Ecto neural progenitor cell (in vitro differentiated cells): ENCODE results near the gene TGFBR3.
A peak's percentile ranks its signal among the peaks of the same experiment; 100 is the strongest.

Experiments
- DNase-seq: peaks from one replicate; pipeline ENCODE4 v3.0.0-alpha.2; 2018; ENCODE audit warnings: low spot score

TGFBR3 gene

DNA sequence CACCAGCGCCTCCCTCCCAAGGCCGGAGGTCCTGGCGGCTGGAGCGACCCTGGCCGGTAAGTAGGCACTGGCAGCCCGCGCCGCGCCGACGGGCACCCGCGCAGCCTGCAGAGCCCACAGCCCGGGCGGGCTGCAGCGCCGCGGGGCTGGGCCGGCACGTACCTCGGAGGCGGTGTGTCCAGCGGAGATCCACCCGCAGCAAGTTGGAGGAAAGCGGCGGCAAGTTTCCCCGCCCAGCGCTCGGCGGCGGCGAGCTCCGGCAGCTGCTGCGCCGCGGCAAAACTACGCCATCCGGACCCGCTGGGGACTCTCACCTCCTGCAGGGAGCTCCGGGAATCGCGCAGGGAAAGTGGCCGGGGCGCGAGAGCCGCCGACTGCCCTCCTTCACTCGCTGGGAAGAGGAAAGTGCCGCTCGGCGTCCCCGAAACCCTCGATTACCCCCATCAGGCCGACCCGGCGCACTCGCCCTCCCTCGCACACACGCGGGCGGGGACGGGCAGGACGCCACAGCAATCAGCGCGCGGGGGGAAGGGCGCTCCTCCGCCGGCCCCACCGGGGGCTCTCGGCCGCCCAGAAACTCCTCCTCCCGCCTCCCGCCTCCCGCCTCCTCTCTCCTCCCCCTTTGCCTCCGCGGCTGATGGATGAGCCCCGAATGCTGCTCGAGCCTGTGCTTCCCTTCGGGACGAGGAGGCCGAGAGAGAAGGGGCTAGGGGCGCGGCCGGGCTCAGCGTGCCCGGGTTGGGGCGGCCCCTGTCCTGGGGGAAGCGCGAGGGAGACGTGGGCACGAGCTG, at the start of gene TGFBR3:
TGFBR3 (minus strand) TSS at position 436 of the 791 bp plus-strand sequence. CDS start 24,620 bp downstream, outside the sequence.
- DNase-seq = peak; percentile 91

DNA sequence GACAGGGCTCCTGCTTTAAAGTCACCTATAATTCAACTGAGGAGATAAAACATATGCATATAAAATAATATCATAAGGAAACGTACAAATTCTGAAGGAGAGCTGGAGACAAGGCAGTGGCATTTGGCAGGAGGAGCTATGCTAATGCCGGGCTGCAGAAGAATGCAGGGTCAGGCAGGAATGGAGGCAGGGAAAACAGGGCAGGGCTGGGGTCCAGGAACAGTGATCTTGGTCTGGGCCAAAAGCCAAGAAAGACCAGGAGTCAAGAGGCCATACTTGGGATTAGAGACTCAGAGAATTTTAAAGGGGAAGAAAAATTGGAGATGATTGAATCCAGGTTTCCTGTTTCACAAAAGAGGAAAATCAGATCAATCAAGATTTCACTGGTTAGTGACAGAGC, 43.3 kb upstream of the TGFBR3 start:
- DNase-seq = no peak

DNA sequence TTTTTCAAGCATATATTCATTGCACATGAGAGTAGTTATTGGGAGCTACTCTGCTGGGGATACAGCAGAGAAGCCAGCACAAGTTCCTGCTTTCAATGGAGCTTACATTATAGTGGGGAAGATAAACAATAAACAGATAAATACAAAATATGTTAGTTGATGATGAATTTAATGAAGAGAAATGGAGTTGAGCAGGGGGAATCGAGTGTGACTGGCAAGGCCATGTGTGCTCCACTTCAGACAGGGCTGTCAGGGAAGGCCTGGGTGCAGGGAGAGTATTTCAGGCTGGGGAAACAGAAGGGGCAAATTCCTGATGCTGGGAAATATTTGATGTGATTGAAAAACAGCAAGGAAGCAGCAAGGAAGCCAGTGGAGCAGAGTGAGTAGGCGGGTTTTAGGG, 42.1 kb upstream of the TGFBR3 start:
- DNase-seq = no peak

DNA sequence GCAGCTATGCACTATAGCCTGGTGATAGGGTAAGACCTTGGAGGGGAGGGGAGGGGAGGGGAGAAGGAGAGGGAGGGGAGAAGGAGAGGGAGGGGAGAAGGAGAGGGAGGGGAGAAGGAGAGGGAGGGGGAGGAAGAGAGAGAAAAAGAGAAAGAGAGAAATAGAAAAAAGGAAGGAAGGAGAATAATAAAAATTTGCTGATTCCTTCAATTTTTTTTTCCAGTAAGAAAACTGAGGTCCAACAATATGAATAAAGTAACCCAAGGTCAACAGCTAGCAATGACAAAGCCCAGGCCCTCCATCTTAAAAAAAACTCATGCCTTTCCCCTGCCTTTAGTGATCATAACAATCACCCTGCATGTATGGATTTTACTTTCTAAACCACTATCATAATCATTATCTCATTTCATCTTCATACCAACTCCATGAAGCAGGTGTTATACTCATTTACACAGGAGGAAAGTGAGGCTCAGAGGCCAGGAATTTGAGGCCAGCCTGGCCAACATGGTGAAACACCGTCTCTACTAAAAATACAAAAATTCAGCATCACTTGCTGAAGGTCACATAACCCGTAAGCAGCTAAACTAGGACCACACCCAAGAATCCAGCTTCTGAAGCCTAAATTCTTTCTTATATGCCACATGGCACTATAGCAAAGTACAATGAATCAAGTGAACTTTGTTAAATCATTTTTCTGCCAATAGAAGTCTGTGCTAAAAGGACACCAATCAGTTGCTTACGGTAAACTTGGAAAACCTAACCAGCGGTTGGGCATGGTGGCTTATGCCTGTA, 39.9 kb upstream of the TGFBR3 start:
- DNase-seq = no peak

DNA sequence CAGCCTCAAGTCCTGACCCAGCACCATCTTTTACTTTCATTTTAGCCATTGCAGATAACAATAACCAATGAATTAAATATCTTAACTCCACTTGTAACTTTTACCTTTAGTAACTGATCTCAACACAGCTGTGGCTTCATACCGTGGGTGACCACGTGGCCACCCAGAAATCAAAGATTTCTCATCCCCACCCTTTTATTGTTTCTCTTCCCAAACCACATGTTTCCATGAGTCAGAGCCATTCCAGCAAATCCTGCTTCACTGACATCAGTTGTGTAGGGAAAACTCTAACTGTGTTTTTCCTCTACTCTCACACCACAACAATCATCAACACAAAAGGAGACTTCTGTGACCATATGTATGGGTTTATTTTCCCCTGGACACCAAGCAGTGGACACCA, 38.2 kb upstream of the TGFBR3 start:
- no peak for DNase-seq

DNA sequence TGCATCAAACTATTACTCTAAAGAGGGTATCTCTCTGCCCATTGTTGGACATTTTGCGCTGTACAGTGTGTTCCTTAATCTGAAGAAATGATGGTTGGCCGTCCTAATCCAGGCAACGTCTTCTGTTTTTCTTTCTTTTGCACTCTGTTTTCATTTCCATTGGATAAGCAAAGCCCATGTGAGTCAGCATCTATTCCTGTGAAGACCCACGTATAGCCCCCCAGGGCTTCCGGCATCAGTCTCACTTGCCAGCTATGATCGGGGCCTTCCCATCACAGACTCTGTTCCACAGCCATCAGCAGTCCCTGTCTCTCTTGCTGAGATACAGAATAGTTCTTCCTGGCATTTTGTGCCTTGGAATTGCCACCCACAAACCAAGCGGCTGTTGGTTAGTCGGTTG, 34.0 kb upstream of the TGFBR3 start:
- no peak for DNase-seq

DNA sequence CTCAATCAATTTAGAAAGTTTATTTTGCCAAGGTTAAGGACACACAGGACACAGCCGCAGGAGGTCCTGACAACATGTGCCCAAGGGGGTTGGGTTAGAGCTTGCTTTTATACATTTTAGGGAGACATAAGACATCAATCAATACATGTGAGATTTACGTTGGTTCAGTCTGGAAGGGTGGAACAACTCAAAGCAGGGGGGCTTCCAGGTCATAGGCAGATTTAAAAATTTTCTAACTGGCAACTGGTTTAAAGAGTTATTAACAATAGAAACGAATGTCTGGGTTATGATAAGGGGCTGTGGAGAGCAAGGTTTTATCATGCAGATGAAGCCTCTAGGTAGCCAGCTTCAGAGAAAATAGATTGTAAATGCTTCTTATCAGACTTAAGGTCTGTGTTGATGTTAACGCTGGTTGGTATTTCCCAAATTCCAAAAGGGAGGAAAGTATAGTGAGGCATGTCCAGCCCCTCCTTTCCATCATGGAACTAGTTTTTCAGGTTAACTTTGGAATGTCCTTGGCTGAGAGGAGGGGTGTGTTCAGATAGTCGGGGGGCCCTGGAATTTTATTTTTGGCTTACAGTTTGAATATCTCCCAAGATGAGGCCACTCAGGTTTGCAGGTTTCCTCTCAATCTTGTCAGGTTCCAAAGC, 31.0 kb upstream of the TGFBR3 start:
- DNase-seq = no peak

DNA sequence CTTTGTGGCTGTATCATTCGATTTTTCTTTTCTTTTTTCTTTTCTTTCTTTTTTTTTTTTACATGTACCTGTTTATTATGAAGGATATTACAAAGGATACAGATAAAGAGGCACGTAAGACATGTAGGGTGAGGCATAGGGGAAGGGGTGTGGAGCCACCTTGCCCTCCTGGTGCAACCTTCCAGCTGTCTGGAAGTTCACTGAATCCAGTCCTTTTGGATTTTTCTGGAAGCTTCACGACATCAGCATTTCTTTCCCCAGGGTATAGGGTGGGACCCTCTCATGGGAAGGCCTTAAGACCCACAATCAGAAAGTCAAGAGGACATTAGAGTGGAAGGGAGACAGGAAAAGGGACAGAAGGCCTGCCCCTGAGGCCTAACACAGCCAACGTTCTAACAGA, 30.1 kb upstream of the TGFBR3 start:
- no peak for DNase-seq

DNA sequence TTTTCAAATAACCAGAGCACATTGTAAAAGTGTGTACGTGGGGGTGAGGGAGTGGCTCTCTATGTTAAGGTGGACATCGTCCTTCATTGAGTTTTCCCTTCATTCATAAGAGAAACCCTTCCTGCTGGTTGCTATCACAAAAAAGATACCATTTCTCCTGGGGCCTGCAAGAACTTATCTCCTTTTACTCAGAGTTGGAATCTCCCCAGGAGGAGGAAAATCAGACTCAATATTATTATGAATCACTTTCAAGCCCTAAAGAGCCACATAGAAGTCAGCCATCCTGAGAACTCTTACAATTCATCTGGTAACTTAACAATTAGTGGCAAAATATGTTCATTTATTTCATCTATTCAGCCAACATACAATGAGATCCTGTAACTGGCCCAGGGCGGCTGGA, 27.1 kb upstream of the TGFBR3 start:
- DNase-seq = no peak

DNA sequence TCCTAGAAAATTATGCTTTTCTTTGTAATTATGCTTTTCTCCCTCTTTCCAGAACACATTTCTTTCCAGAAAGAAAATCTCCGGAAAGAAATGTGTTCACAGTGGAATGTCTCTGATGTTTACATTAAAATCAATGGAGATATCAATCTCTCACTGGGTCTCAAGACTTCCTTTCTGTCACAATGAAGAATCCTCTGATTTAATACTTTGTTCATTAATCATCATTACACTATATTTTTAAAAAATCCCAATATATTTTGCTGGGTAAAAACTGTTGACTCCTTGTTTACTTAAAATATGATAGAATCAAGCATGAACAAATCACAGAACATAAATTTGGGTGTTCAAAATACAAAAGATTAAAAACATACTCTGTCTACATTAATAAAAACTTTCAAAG, 26.3 kb upstream of the TGFBR3 start:
- no peak for DNase-seq

DNA sequence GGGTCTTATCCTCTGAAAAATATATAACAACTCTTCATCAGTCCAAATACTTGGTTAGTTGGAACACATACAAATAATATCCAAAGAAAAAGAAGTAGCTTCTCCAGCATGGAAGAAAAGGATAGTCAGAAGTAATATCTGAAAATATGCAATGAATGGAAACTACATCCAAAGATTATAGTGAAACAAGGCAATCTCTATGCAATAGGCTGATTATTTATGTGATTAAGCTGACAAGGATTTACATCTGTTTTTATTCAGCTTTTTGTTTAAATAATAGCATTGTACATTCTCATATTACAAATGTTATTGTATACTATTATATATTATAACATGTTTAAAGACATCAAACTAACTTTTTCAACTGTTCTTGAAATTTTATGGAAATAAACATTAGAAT, 15.3 kb upstream of the TGFBR3 start:
- no peak for DNase-seq

DNA sequence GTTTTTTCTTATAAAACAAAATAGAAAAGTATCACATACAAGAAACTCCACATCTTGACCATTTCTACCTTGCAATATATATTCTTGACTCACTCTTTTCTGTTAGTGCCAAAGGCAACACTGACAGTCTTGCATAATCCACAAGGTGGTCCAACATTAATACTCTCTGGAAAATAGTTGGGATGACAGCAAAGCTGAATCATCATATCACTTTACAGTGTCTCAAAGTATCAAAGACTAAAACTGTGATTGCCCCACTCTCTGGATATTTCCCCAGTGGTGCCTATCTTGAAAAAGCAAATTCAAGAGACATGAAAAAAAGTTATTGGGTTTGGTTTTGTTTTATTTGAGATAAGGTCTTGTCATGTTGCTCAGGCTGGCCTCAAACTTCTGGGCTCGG, 14.6 kb upstream of the TGFBR3 start:
- no peak for DNase-seq

DNA sequence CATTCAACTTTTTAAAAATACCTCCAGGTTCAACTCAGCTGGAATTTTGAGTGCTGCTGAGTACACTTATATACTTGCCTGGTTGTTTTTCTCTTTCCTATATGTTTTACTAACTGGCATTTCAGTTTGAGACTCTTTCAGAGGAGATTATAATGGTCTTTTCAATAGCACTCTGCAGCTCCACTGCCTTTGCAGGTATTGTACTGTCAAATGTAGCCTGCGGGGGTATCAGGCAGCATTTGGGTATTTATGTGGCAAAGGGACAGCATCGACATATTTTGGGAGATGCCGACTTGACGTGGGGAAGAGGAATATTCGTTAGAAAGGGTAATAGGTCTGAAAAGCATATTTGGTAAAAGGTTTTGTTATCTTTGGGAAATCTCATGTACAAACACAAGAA, 11.1 kb upstream of the TGFBR3 start:
- DNase-seq = no peak

DNA sequence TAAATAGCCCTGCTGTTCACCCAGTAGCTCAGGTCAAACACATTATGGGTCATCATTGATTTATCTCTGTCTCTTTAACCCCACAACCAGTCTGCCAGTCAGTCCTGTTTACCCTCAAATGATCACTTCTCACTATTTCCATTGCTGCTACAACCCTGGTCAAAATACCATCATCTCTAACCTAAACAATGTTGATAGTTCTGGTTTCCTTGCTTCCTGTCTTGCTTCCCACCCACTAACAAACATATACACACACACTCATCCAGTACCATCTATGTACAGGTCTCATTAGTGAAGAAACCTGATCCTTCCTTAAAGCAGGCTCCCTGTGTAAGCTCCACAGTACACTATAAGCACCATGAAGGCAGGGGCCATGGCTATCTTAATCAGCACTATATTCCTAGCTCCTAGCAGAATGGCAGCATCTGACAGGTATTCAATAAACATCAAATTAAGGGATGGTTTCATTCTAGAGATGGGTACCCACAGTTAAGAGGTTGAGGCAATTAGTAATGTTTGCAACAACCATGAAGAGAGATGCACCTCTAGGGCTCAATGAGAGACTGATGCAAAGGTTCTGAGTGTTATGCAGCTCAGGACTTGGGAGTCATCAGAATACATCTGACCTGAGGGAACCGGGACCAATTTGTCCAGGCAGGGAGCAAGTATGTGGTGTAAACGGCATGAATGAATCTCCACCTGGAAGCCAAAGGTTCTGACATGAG, 10.0 kb upstream of the TGFBR3 start:
- no peak for DNase-seq

DNA sequence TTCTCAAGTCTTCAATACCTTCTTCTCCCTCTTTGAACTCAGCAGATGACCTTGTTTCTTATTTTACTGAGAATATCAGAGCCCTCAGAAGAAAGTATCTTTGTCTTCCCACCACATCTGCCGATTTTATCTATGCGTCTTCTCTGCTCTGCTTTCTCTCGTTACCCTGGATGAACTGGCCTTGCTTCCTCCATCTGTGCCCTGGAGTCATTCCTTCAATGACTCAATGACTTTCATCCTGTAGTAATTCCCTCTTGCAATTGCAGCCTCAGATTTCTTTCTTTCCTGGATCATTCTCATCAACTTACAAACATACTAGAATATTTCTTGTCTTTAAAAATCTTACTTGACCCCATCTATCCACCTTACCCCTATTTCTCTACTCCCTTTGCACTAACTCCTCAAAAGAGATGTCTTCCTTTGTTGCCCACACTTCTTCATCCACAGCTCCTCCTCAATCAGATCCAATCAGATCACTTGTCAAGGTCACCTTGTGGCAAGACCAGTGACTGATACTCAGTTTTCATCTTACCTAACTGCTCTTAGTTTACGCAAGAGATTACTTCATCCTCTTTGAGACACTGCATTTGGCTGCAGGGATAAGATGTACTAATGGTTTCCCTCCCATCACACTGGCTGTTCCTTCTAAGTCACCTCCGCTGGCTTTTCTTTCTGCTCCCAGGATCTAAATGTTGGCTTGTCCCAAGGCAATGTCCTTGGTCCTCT, 8.2 kb upstream of the TGFBR3 start:
- no peak for DNase-seq

DNA sequence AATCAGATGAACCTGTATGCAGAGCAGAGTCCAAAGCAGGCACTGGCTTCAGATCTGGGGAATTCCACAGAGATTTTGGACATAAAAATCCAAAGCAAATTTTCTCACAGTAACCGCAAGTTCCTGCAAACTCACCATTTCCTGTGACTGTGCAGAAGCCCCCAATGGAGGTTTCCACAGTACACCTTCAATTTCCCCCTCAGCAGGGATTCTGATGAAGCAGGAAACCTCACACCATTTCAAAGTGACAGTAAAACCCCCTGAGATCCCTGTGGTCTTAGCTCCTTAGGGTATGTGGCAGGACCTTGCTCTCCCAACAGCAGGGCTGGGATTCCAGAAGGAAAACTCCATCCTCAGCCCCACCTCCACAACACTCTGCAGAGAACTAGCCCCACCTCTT, 6.0 kb upstream of the TGFBR3 start:
- no peak for DNase-seq

DNA sequence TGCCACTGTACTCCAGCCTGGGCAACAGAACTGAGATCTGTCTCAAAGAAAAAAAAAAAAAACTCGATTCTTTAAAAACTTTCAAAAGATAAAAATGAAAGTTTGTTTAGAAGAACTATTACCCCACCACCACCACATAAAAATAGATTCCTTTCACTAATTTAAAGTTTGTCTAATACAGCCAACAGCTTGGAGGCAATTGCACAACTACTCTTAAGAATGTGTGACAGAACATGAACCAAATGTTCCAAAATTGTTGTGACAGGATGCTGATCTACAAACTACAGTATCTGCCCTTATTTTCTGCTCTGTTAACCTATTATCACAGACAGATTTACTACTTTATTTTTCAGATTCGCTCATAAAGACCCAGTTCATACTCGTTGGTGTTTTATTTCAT, 5.5 kb upstream of the TGFBR3 start:
- DNase-seq = no peak

DNA sequence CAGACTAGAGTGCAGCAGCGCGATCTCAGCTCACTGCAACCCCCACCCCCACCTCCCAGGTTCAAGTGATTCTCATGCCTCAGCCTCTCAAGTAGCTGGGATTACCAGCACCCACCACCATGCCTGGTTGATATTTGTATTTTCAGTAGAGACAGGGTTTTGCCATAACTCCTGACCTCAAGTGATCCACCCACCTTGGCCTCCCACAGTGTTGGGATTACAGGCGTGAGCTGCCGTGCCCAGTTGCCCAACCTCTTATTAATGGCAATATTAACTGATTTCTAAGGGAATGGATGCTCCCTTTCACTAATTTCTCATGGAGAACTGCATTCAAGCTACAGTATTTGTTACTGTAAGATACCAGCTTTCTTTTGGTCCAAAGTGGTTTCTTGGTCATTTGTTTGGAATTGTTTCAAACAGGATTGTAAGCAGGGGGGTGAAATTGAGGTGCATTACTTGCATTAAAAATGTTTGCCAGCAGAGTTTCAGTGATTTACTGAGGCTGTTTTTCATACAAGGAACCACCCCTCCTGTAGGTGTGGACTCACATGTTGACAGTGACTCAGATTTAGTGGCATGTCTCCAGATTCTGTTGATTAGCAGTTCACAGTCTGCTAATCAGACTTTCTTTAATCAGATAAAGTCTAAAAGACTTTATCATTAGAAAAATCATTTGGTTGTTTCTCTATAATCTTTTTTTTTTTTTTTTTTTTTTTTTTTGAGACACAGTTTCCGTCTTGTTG, 3.9 kb upstream of the TGFBR3 start:
- DNase-seq = no peak

DNA sequence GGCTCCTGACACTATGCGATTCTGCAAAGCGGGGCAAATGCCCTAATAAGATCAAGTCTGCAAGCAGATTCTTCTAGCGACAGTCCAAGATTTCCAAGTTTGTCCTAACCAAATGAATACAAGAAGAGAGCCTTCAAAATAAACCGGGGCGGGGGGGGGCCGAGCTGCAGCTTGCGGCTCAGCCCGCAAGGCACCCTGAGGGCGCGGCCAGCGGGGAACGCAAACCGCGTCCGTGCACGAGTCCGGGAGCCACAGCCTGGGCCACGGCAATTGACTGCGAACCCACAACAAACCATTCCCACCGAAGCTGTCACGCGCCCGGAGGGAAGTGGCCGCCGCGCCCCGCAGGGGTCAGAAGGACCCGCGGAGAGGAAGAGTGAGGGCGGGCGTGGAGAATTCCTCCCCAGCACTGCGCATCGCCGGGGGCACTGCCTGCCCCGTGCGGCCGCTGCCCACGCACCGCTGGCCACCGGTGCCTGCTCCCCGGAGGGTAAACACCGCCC, 687 bp downstream of the TGFBR3 start:
- DNase-seq = no peak

DNA sequence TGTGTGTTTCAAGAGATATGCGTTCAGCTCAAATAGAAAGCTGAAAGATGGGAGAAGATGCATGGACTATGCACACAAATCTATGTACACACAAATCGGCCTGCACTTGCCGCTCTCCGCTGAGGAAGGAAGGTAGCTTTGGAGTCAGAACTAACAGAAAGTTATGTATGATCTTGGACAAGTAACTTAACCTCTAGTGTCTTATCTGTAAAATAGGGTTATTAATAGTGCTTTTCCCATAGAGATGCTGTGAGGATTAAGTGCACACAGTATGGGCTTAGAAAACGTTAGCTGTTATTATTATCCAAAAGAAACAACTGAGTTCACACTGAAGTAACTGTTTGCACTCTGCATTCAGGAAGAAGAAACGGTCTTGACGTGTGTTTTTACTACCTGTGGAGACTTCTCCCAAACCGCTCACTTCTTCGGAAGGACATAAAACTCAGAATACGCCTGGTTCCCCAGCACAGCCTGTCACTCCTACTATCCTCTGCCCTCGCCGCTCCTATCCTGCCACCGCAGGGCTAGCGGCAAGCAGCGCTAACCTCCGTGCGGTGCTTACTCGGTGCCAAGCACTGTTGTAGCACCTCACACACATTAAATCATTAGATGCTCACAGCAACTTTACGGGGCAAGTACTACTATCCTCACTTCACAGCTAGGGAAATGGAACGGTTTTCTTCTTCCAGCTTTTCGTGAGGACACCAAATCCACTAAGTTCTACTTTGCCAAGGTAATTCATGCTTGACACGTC, 1.3 kb downstream of the TGFBR3 start:
- DNase-seq = peak; percentile 54
